ENCODE measurements around the gene PFKFB4. TPM values are rescaled to one million over a fixed set of nuclear protein-coding genes. Genes with fewer than 3 reads are reported as not detected.

Gene PFKFB4
- total and polyA plus RNA-seq, 2 of the 8 experiments (the other 6 are each of a cell fraction or from before 2014, with no cell fraction given): 10.7 to 20.1 TPM

DNA sequence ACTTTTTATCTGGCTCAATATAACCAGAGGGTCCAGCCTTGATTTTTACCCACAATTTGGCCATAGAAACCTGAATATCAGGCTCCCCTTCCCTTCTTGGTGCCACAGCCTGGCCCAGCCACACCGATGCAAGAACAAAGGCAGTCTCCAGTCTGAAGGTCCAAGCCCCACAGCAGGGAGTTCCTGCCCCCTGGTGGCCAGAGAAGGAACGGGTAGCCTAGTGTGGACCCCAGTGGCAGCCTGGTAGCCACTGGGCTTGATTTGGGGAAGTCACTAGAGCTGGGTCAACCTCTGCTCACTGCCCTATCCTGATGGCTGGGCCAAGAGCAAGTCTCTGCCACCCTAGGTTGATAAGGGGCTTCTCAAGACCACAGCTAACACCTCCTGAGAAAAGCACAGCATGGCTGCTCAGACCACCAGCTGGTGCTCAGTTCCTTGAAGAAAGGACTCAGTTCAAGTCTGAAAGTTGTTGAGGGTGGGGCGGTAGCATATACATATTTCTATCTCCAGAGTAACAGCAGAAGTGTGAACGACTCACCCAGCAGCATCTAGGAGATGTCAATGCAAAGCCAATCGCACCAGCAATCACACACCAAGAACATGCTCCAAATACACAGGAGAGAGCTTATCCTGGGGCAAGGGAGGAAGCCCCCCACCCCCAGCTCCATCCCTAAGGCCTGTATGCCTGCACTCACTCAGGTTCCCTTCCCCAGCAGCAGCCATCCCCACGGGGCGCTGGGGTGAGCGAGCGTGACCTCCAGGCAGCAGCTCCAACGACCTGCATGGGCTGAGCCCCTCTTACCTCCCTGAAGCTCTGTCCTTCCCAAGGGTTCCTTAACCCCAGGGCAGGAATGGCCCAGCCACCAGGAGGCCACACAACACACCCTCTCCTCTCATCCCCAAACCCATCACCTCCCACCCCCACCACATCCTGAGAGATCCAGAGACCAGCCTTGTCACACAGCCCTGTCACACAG is 7.6 kb downstream of the PFKFB4 start (continued):
- TF ChIP-seq, protein P1, sequence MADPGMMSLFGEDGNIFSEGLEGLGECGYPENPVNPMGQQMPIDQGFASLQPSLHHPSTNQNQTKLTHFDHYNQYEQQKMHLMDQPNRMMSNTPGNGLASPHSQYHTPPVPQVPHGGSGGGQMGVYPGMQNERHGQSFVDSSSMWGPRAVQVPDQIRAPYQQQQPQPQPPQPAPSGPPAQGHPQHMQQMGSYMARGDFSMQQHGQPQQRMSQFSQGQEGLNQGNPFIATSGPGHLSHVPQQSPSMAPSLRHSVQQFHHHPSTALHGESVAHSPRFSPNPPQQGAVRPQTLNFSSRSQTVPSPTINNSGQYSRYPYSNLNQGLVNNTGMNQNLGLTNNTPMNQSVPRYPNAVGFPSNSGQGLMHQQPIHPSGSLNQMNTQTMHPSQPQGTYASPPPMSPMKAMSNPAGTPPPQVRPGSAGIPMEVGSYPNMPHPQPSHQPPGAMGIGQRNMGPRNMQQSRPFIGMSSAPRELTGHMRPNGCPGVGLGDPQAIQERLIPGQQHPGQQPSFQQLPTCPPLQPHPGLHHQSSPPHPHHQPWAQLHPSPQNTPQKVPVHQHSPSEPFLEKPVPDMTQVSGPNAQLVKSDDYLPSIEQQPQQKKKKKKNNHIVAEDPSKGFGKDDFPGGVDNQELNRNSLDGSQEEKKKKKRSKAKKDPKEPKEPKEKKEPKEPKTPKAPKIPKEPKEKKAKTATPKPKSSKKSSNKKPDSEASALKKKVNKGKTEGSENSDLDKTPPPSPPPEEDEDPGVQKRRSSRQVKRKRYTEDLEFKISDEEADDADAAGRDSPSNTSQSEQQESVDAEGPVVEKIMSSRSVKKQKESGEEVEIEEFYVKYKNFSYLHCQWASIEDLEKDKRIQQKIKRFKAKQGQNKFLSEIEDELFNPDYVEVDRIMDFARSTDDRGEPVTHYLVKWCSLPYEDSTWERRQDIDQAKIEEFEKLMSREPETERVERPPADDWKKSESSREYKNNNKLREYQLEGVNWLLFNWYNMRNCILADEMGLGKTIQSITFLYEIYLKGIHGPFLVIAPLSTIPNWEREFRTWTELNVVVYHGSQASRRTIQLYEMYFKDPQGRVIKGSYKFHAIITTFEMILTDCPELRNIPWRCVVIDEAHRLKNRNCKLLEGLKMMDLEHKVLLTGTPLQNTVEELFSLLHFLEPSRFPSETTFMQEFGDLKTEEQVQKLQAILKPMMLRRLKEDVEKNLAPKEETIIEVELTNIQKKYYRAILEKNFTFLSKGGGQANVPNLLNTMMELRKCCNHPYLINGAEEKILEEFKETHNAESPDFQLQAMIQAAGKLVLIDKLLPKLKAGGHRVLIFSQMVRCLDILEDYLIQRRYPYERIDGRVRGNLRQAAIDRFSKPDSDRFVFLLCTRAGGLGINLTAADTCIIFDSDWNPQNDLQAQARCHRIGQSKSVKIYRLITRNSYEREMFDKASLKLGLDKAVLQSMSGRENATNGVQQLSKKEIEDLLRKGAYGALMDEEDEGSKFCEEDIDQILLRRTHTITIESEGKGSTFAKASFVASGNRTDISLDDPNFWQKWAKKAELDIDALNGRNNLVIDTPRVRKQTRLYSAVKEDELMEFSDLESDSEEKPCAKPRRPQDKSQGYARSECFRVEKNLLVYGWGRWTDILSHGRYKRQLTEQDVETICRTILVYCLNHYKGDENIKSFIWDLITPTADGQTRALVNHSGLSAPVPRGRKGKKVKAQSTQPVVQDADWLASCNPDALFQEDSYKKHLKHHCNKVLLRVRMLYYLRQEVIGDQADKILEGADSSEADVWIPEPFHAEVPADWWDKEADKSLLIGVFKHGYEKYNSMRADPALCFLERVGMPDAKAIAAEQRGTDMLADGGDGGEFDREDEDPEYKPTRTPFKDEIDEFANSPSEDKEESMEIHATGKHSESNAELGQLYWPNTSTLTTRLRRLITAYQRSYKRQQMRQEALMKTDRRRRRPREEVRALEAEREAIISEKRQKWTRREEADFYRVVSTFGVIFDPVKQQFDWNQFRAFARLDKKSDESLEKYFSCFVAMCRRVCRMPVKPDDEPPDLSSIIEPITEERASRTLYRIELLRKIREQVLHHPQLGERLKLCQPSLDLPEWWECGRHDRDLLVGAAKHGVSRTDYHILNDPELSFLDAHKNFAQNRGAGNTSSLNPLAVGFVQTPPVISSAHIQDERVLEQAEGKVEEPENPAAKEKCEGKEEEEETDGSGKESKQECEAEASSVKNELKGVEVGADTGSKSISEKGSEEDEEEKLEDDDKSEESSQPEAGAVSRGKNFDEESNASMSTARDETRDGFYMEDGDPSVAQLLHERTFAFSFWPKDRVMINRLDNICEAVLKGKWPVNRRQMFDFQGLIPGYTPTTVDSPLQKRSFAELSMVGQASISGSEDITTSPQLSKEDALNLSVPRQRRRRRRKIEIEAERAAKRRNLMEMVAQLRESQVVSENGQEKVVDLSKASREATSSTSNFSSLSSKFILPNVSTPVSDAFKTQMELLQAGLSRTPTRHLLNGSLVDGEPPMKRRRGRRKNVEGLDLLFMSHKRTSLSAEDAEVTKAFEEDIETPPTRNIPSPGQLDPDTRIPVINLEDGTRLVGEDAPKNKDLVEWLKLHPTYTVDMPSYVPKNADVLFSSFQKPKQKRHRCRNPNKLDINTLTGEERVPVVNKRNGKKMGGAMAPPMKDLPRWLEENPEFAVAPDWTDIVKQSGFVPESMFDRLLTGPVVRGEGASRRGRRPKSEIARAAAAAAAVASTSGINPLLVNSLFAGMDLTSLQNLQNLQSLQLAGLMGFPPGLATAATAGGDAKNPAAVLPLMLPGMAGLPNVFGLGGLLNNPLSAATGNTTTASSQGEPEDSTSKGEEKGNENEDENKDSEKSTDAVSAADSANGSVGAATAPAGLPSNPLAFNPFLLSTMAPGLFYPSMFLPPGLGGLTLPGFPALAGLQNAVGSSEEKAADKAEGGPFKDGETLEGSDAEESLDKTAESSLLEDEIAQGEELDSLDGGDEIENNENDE (IDR thresholded peaks at IDR 0.05; ENCODE audit: insufficient replicate concordance, low read length): no peak
- no peak for TF ChIP-seq ASH2L (IDR thresholded peaks at IDR 0.05; ENCODE audit: low read length)

Measured in H1 (cell line).